ENCODE results near the gene VTN.
"Not testable (repeated sequence)": the region's sequence is repeated elsewhere in the genome, so short reads cannot be mapped to it uniquely, and the experiment has no call there.

The VTN gene

GRCh38 chr17:28340374-28340773 is 29.7 kb downstream of the VTN start:
- DNase-seq (ENCODE audit: low read depth): no peak
- TF ChIP-seq CTCF (conservative IDR thresholded peaks at IDR 0.05; ENCODE audit: control insufficient read depth, insufficient read depth, low read depth, low read length): no peak
- no peak overlapping the region for H3K4me3 ChIP-seq (ENCODE audit: control insufficient read depth, low read depth, low read length)

GRCh38 chr17:28339431-28339830 is 30.7 kb downstream of the VTN start:
- no peak for TF ChIP-seq CTCF (conservative IDR thresholded peaks at IDR 0.05; ENCODE audit: control insufficient read depth, insufficient read depth, low read depth, low read length)
- no peak overlapping the region for H3K4me3 ChIP-seq (ENCODE audit: control insufficient read depth, low read depth, low read length)
- no peak for DNase-seq (ENCODE audit: low read depth)

- not testable (repeated sequence) for DNase-seq (ENCODE audit: low read depth); H3K4me3 ChIP-seq (ENCODE audit: control insufficient read depth, low read depth, low read length)
Observed at GRCh38 chr17:28338769-28339212, 31.3 kb downstream of the VTN start.

GRCh38 chr17:28338056-28338768 is 31.9 kb downstream of the VTN start:
- no peak overlapping the region for H3K4me3 ChIP-seq (ENCODE audit: control insufficient read depth, low read depth, low read length)
- DNase-seq (ENCODE audit: low read depth): peak; percentile 85
- TF ChIP-seq CTCF (conservative IDR thresholded peaks at IDR 0.05; ENCODE audit: control insufficient read depth, insufficient read depth, low read depth, low read length): no peak

- peak; percentile 79 for DNase-seq (ENCODE audit: low read depth)
- TF ChIP-seq CTCF (conservative IDR thresholded peaks at IDR 0.05; ENCODE audit: control insufficient read depth, insufficient read depth, low read depth, low read length): no peak
- H3K4me3 ChIP-seq (ENCODE audit: control insufficient read depth, low read depth, low read length): peak overlapping the region; percentile 97
Observed at GRCh38 chr17:28335959-28336871, 33.9 kb downstream of the VTN start.

GRCh38 chr17:28335201-28335958 is 34.7 kb downstream of the VTN start, which contains the start of the genes IFT20 and TNFAIP1:
IFT20 (minus strand) TSS chr17:28335472; CDS start chr17:28331985, 3,487 bp downstream.
TNFAIP1 (plus strand) TSS chr17:28335761; CDS start chr17:28339522, 3,761 bp downstream.
- H3K4me3 ChIP-seq (ENCODE audit: control insufficient read depth, low read depth, low read length): peak within 1 kb of the TSS; percentile 97
- TF ChIP-seq CTCF (conservative IDR thresholded peaks at IDR 0.05; ENCODE audit: control insufficient read depth, insufficient read depth, low read depth, low read length): no peak
- peak; percentile 100 for DNase-seq (ENCODE audit: low read depth)

Data from fibroblast of mammary gland (primary cell).